Spleen (tissue), 7 donors: Measurements from ENCODE around the gene PLAU.
A peak's percentile ranks its signal among the peaks of the same experiment; 100 is the strongest.

Experiments used
- CTCF ChIP-seq, 11 experiments: fragments of 200-600 bp in 7 of 11; fragments of 450-650 bp in 4 of 11; sonication (generic) in 4 of 11; IDR thresholded peaks in 8 of 11; conservative IDR thresholded peaks in 3 of 11; 1 replicate in 7 of 11; 2 replicates in 4 of 11; pipeline versions ENCODE4 v1.4.0 to v1.8.0; 2016 to 2021; ENCODE audit warnings: antibody characterized with exemption in 11 of 11, inconsistent platforms in 4 of 11, mild to moderate bottlenecking in 1 of 11
- POLR2AphosphoS5 ChIP-seq, 3 donors: sonication (generic); formaldehyde crosslinking; IDR thresholded peaks; one replicate each; pipeline ENCODE4 v1.5.1; 2017; ENCODE audit warnings: antibody characterized with exemption in 3 of 3
- donor health status: DM: no; HTN: no; CAD: no; lungs with moderate emphysema.
- donor health status: DM: no; HTN: no; CAD: no.
- donor health status: DM: no; HTN: no; CAD: no.

- TF ChIP-seq POLR2AphosphoS5 (IDR thresholded peaks at IDR 0.05) (peak; percentile 69 to 80 (median 72)), CTCF (IDR thresholded peaks at IDR 0.05 in 8 of 11, conservative IDR thresholded peaks at IDR 0.05 in 3 of 11) (peak in 2 of 11 experiments; percentile 12 to 30)
These were observed 45.2 kb upstream of the PLAU start for GRCh38 chr10:73865459-73866442.
